EL (cell line): ENCODE measurements around the gene FUT7.

Experiments
- DNase-seq: peaks from one replicate; pipeline ENCODE4 v3.0.0-alpha.2; 2016

The FUT7 gene, protein sequence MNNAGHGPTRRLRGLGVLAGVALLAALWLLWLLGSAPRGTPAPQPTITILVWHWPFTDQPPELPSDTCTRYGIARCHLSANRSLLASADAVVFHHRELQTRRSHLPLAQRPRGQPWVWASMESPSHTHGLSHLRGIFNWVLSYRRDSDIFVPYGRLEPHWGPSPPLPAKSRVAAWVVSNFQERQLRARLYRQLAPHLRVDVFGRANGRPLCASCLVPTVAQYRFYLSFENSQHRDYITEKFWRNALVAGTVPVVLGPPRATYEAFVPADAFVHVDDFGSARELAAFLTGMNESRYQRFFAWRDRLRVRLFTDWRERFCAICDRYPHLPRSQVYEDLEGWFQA

GRCh38 chr9:137031904-137032640, at the start of gene FUT7:
TSS of gene FUT7 (minus strand) at chr9:137032088. CDS start at chr9:137031991, 97 bp downstream.
- DNase-seq, result no peak

- no peak for DNase-seq
Observed at GRCh38 chr9:137080260-137081122, 48.6 kb upstream of the FUT7 start.

GRCh38 chr9:137079401-137079787, 47.5 kb upstream of the FUT7 start:
- DNase-seq, result no peak

DNA sequence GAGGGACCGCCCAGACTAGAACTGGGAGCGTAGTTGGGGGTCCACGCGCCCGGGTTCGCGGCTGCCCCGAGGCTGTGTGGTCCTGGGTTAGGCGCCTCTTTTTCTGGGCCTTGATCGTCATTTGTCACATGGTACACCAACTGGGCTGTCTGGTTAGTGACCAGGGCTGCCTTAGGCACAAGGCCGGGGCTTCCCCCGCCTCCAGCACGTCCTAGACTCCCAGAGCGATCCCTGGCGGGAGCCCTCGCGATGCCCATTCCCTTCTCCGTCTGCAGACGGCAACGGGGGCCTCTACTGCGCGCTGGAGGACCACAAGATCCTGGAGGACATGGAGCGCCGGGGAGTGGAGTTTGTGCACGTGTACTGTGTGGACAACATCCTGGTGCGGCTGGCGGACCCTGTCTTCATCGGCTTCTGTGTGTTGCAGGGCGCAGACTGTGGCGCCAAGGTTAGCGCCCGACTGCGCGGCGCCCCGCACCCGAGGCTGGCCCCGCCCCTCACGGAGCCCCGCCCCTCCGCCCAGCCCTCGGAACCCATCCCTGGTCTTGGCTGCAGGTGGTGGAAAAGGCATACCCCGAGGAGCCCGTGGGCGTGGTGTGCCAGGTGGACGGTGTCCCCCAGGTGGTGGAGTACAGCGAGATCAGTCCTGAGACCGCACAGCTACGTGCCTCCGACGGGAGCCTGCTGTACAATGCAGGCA, 47.0 kb upstream of the FUT7 start:
- DNase-seq, result no peak

- DNase-seq, result peak; percentile 34
Observed at GRCh38 chr9:137077758-137078693, 46.1 kb upstream of the FUT7 start.

GRCh38 chr9:137077010-137077747, 45.3 kb upstream of the FUT7 start, which contains the start of gene UAP1L1:
TSS of gene UAP1L1 (plus strand) at chr9:137077517. CDS start at chr9:137077533, 16 bp downstream.
- peak; percentile 66 for DNase-seq

DNA sequence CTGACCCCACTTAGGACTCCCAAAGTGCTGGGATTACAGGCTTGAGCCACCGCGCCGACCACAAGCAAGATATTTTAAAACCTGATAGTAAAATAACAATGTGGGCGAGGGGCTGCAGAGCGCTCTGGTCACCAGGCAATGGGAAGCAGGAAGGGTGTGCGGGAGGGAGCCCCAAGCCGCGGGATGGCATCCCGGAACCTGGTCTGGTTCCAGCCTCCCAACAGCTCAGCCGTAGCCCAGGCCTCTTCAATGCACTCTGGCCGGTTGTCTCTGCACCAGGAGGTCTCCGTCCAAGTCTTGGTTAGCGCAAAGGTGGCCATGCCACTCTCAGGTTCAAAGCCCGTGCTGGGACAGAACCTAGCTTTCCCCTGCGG, 44.7 kb upstream of the FUT7 start:
- DNase-seq, result no peak

- no peak for DNase-seq
Observed at GRCh38 chr9:137075275-137075775, 43.4 kb upstream of the FUT7 start.

GRCh38 chr9:137074657-137075274, 42.9 kb upstream of the FUT7 start:
- DNase-seq, result no peak

GRCh38 chr9:137073992-137074399, 42.1 kb upstream of the FUT7 start:
- no peak for DNase-seq

- DNase-seq, result no peak
Observed at GRCh38 chr9:137071282-137071681, 39.4 kb upstream of the FUT7 start.

DNA sequence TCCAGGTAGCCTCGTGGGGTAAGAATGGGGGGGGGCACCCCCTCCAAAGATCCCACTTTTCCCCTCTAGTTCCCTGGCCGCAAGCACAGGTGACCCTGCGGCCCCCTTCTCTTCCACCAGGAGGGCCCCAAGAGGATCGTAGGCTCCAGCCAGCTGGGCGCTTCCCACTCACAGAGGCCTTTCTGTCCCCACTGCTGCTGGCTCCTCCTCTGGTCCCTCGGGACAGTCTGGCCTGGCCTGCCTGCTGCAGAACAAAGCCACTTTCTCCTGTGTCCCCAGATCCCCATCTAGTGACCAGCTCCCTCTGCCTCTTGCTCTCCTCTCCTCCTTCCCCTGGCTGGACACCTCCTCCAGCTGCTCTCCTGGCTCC, 39.0 kb upstream of the FUT7 start:
- DNase-seq, result no peak

- peak; percentile 92 for DNase-seq
Observed at GRCh38 chr9:137070201-137070905, 38.5 kb upstream of the FUT7 start, which contains the start of gene SAPCD2. TSS of gene SAPCD2 (minus strand) at chr9:137070557. CDS start at chr9:137070460, 97 bp downstream.

- DNase-seq, result no peak
Observed at GRCh38 chr9:137069508-137070091, 37.7 kb upstream of the FUT7 start.

DNA sequence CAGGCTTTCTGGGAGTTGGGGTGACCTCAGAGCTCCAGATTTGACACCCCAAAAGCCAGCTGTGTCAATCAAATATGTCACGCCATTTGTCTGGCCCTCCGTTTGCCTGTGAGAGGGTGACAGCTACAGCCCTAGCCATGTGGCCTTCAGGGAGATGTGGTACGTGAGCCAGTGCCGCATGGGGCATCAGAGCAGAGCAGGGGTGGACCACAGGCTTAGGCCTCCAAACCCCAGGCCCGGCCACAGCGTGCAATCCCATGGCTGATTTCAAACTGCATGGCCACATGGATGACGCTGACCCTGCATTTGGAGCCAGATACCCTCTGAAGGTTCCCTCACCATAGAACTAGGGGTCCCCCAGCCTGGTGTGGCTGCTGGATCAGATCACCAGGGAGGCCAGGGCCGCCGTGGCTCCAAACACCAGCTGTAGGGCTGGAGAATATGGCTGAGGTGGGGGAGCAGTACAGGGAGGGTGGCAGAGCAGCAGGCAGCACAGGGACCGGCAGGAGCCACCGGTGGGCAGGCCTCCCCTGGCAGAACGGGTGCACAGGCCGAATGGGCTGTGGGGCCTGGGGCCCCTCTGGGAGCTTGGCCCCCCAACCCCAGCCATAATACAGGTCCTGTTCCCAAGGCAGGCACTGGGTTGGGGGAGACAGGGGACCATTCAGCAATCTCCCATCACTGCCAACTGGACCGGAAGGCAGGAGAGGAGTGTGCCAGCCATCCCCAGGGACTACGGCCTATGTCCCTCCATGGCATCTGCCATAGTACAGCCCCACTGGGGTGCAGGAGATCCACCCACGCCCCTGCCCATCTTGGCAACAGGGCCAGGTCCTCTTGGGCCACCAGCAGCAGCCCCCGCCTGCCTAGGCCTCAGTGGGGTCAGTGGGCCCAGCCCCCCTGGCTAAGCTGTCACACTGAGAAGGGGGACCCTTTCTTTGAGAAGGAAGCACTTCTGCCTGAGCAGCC, 36.9 kb upstream of the FUT7 start:
- no peak for DNase-seq

DNA sequence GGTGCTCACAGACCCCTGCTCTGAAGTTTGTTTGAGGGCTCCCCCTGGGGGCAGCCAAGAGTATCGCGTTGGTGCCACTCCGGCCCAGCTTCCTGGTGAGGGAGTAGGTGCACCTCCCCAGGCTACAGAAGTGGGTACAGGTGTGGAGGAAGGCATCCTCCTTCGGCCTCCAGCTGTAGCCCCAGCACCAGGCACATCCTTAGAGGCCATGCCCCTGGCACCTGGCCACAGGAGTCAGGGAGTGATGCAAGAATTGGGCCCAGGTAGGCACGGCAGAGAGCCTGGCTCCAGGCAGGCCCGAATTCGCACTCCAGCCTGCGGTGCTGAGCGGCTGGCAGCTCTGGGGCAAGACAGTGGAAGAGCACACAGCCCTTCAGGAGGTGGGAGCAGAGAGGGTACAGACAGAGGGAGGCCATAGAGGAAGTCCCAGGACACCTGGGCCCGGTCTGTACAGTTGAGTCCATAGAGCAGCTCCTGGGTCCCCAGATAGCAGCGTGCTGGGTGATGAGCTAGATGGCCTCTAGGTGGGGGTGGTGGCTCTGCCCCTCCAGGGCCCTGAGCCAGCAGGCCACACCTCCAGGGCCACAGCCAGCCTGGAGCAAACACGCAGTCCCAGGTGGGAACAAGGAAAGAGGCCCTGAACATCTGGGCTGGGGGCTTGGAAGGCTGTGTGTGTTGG, 36.1 kb upstream of the FUT7 start:
- peak; percentile 75 for DNase-seq
